K562 (cell line): ENCODE results near the gene GDF2.

Experiments
- GATA2 ChIP-seq: sonication (generic); formaldehyde crosslinking; IDR thresholded peaks from 2 replicates; pipeline ENCODE4 v1.4.0; 2020; ENCODE audit warnings: mild to moderate bottlenecking, missing genetic modification reagents
- HDAC1 ChIP-seq, 2 experiments: fragments of 450-650 bp; IDR thresholded peaks; 2 replicates each; pipeline ENCODE4 v1.6.1; 2016 to 2017; ENCODE audit warnings: inconsistent platforms in 1 of 2, mild to moderate bottlenecking in 1 of 2, moderate library complexity in 1 of 2
- SAFB2 ChIP-seq: fragments of 200-400 bp; formaldehyde crosslinking; IDR thresholded peaks from 2 replicates; pipeline ENCODE4 v1.6.1; 2018; ENCODE audit warnings: borderline replicate concordance, low read length, low read depth, moderate library complexity; ENCODE audit not compliant: severe bottlenecking
- TCF7L2 ChIP-seq: fragments of 150-350 bp; IDR thresholded peaks from 2 replicates; pipeline ENCODE4 v1.6.1; 2016; ENCODE audit warnings: low read depth, mild to moderate bottlenecking, low read length, moderate library complexity
- ZBTB26 ChIP-seq: fragments of 450-650 bp; formaldehyde crosslinking; IDR thresholded peaks from 2 replicates; pipeline ENCODE4 v1.4.0; 2022; ENCODE audit warnings: missing genetic modification characterization
- ZBTB33 ChIP-seq: sonication (generic); formaldehyde crosslinking; IDR thresholded peaks from 2 replicates; pipeline ENCODE4 v1.8.1; 2023; ENCODE audit warnings: mild to moderate bottlenecking, missing genetic modification reagents
- ZKSCAN1 ChIP-seq: fragments of 150-350 bp; IDR thresholded peaks from 2 replicates; pipeline ENCODE4 v1.6.1; 2016; ENCODE audit warnings: low read depth, low read length
- ZNF274 ChIP-seq: IDR thresholded peaks from 2 replicates; pipeline ENCODE4 v1.6.1; 2011; ENCODE audit warnings: low read depth, mild to moderate bottlenecking, low read length, moderate library complexity, borderline replicate concordance
- ZNF76 ChIP-seq: fragments of 250-450 bp; sonication (Bioruptor Pico); IDR thresholded peaks from 2 replicates; pipeline ENCODE4 v1.4.0; 2020; ENCODE audit warnings: mild to moderate bottlenecking, moderate library complexity, borderline replicate concordance
- TF ChIP-seq, protein P1 (sequence below): sonication (generic); formaldehyde crosslinking; IDR thresholded peaks from 2 replicates; pipeline ENCODE4 v1.9.0; 2022; ENCODE audit warnings: mild to moderate bottlenecking, missing genetic modification reagents
- TF ChIP-seq, protein P2 (sequence below): fragments of 450-650 bp; formaldehyde crosslinking; IDR thresholded peaks from 2 replicates; pipeline ENCODE4 v1.4.0; 2020; ENCODE audit warnings: mild to moderate bottlenecking, mixed read lengths

- TF ChIP-seq ZKSCAN1 (no peak), GATA2 (CRISPR knock-in tag) (no peak), TCF7L2 (no peak), ZNF76 (CRISPR knock-in tag) (no peak), ZBTB26 (CRISPR knock-in tag) (no peak), SAFB2 (no peak), ZBTB33 (CRISPR knock-in tag) (no peak), HDAC1 (IDR thresholded peaks at IDR 0.05) (no peak), ZNF274 (no peak)
- TF ChIP-seq, protein P1, sequence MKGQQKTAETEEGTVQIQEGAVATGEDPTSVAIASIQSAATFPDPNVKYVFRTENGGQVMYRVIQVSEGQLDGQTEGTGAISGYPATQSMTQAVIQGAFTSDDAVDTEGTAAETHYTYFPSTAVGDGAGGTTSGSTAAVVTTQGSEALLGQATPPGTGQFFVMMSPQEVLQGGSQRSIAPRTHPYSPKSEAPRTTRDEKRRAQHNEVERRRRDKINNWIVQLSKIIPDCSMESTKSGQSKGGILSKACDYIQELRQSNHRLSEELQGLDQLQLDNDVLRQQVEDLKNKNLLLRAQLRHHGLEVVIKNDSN, result no peak
- TF ChIP-seq, protein P2, sequence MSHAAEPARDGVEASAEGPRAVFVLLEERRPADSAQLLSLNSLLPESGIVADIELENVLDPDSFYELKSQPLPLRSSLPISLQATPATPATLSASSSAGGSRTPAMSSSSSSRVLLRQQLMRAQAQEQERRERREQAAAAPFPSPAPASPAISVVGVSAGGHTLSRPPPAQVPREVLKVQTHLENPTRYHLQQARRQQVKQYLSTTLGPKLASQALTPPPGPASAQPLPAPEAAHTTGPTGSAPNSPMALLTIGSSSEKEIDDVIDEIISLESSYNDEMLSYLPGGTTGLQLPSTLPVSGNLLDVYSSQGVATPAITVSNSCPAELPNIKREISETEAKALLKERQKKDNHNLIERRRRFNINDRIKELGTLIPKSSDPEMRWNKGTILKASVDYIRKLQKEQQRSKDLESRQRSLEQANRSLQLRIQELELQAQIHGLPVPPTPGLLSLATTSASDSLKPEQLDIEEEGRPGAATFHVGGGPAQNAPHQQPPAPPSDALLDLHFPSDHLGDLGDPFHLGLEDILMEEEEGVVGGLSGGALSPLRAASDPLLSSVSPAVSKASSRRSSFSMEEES (CRISPR knock-in tag), result no peak
Observed at GRCh38 chr10:47370878-47371277, 48.6 kb downstream of the GDF2 start.
